Measurements from ENCODE around the gene WDR72.

The WDR72 gene

GRCh38 chr15:53716909-53717876 is 42.3 kb downstream of the WDR72 start:
- no peak for TF ChIP-seq CTBP1 (IDR thresholded peaks at IDR 0.05; ENCODE audit: borderline replicate concordance)
- TF ChIP-seq BHLHE40 (IDR thresholded peaks at IDR 0.05; ENCODE audit: borderline replicate concordance): no peak
- no peak for TF ChIP-seq ARNT (IDR thresholded peaks at IDR 0.05)
- TF ChIP-seq FOXM1 (IDR thresholded peaks at IDR 0.05; ENCODE audit: borderline replicate concordance): no peak
- TF ChIP-seq TARDBP (IDR thresholded peaks at IDR 0.05): no peak
- no peak for TF ChIP-seq SUZ12 (IDR thresholded peaks at IDR 0.05)
- no peak for TF ChIP-seq NFRKB (IDR thresholded peaks at IDR 0.05)
- no peak for TF ChIP-seq PKNOX1 (IDR thresholded peaks at IDR 0.05)
- no peak for TF ChIP-seq LEF1 (IDR thresholded peaks at IDR 0.05; ENCODE audit: borderline replicate concordance)
- TF ChIP-seq ELF4 (IDR thresholded peaks at IDR 0.05): no peak
- no peak for TF ChIP-seq FOXA1 (IDR thresholded peaks at IDR 0.05)
- no peak for TF ChIP-seq SP1 (IDR thresholded peaks at IDR 0.05)
- CTCF ChIA-PET: no interaction called here
- POLR2A ChIA-PET: no interaction called here

GRCh38 chr15:53713218-53713617 is 46.2 kb downstream of the WDR72 start:
- ChIA-PET POLR2A (no interaction called here), CTCF (interaction anchor here (0.5 to 0.6 kb wide), 2 partner anchors 678 to 1338 kb away, joined by 3 read pairs; no protein-coding TSS in a partner anchor)
- no peak for TF ChIP-seq ELF4 (IDR thresholded peaks at IDR 0.05)
- TF ChIP-seq FOXA1 (IDR thresholded peaks at IDR 0.05): no peak
- no peak for TF ChIP-seq BHLHE40 (IDR thresholded peaks at IDR 0.05; ENCODE audit: borderline replicate concordance)
- no peak for TF ChIP-seq FOXM1 (IDR thresholded peaks at IDR 0.05; ENCODE audit: borderline replicate concordance)
- TF ChIP-seq TARDBP (IDR thresholded peaks at IDR 0.05): no peak
- no peak for TF ChIP-seq ARNT (IDR thresholded peaks at IDR 0.05)
- TF ChIP-seq ZNF384 (IDR thresholded peaks at IDR 0.05): no peak
- no peak for TF ChIP-seq FOXK2 (IDR thresholded peaks at IDR 0.05)
- TF ChIP-seq HDGF (IDR thresholded peaks at IDR 0.05; ENCODE audit: borderline replicate concordance): no peak
- no peak for TF ChIP-seq SUZ12 (IDR thresholded peaks at IDR 0.05)
- no peak for TF ChIP-seq NFRKB (IDR thresholded peaks at IDR 0.05)
- TF ChIP-seq PKNOX1 (IDR thresholded peaks at IDR 0.05): no peak
- TF ChIP-seq CTBP1 (IDR thresholded peaks at IDR 0.05; ENCODE audit: borderline replicate concordance): no peak
- no peak for DNase-seq (ENCODE audit: extremely low spot score)

More at GRCh38 chr15:53716909-53717876, 42.3 kb downstream of the WDR72 start:
- no peak for DNase-seq (ENCODE audit: extremely low spot score)

- TF ChIP-seq TARDBP (IDR thresholded peaks at IDR 0.05) (no peak), HDGF (IDR thresholded peaks at IDR 0.05; ENCODE audit: borderline replicate concordance) (no peak), SUZ12 (IDR thresholded peaks at IDR 0.05) (no peak), FOXA1 (IDR thresholded peaks at IDR 0.05) (no peak), LEF1 (IDR thresholded peaks at IDR 0.05; ENCODE audit: borderline replicate concordance) (no peak)
- ChIA-PET POLR2A (no interaction called here), CTCF (no interaction called here)
- no peak for DNase-seq (ENCODE audit: extremely low spot score)
Observed at GRCh38 chr15:53710906-53711305, 48.6 kb downstream of the WDR72 start.

GRCh38 chr15:53709821-53710220 is 49.6 kb downstream of the WDR72 start:
- TF ChIP-seq SP1 (IDR thresholded peaks at IDR 0.05) (no peak), NFRKB (IDR thresholded peaks at IDR 0.05) (no peak), FOXM1 (IDR thresholded peaks at IDR 0.05; ENCODE audit: borderline replicate concordance) (no peak), ELF4 (IDR thresholded peaks at IDR 0.05) (no peak), BHLHE40 (IDR thresholded peaks at IDR 0.05; ENCODE audit: borderline replicate concordance) (no peak), HDGF (IDR thresholded peaks at IDR 0.05; ENCODE audit: borderline replicate concordance) (no peak), FOXA1 (IDR thresholded peaks at IDR 0.05) (no peak), L3MBTL2 (conservative IDR thresholded peaks at IDR 0.05) (no peak), CTBP1 (IDR thresholded peaks at IDR 0.05; ENCODE audit: borderline replicate concordance) (no peak), PKNOX1 (IDR thresholded peaks at IDR 0.05) (no peak)
- ChIA-PET POLR2A (no interaction called here), CTCF (no interaction called here)
- DNase-seq (ENCODE audit: extremely low spot score): no peak

GRCh38 chr15:53695365-53695764 is 64.1 kb downstream of the WDR72 start:
- CTCF ChIA-PET: no interaction called here
- DNase-seq (ENCODE audit: extremely low spot score): no peak
- TF ChIP-seq FOXM1 (IDR thresholded peaks at IDR 0.05; ENCODE audit: borderline replicate concordance) (no peak), CTBP1 (IDR thresholded peaks at IDR 0.05; ENCODE audit: borderline replicate concordance) (no peak), BHLHE40 (IDR thresholded peaks at IDR 0.05; ENCODE audit: borderline replicate concordance) (no peak), SUZ12 (IDR thresholded peaks at IDR 0.05) (no peak), L3MBTL2 (conservative IDR thresholded peaks at IDR 0.05) (no peak), ZNF384 (IDR thresholded peaks at IDR 0.05) (no peak), FOXA1 (IDR thresholded peaks at IDR 0.05) (no peak)
- POLR2A ChIA-PET: no interaction called here

- DNase-seq (ENCODE audit: extremely low spot score): no peak
- POLR2A ChIA-PET: no interaction called here
Observed at GRCh38 chr15:53694476-53694874, 65.0 kb downstream of the WDR72 start.

More at GRCh38 chr15:53694476-53694874, 65.0 kb downstream of the WDR72 start:
- CTCF ChIA-PET: no interaction called here
- no peak for TF ChIP-seq FOXK2 (IDR thresholded peaks at IDR 0.05)
